Endometrial microvascular endothelial cells (primary cell): Measurements from ENCODE around the gene APP. TPM values are rescaled to one million over a fixed set of nuclear protein-coding genes. Genes with fewer than 3 reads are reported as not detected.

Source experiments
- in situ Hi-C: cut with HindIII; loops from 2 replicates; pipeline ENCODE4 v1.10.0; 2017; ENCODE audit warnings: low sequenced_read_pairs, low pct_unique_long_range_greater_than_20kb; ENCODE audit errors: inconsistent ontology term
- total RNA-seq: library from RNA; depleted of rRNA; stranded (reverse); fragments of >200 nt; gene quantifications from one replicate; pipeline ENCODE4 v1.2.3, GENCODE V29; 2015; ENCODE audit errors: inconsistent ontology term

Gene APP
- total RNA-seq, 1 donor from 2014 or later: 810 TPM

DNA sequence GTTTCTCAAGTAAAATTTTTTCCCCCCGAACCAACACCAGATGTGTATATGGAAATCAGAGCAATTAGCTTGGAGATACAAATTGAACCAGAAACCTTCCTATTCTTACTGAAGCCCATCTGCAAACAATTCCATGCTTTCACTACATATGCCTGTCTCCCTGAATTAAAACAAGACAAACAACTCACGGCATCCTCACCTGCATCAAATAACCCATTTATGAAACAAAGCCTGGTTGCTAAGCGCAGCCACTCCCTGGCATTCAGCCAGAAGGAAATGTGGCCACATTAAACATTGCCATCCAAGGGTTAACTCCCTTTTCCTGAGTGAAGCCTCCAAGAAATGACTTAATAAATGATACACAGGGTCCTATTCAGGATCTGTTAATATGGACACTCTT is 55.3 kb downstream of the APP start:
- in situ Hi-C loops: no loop called here

DNA sequence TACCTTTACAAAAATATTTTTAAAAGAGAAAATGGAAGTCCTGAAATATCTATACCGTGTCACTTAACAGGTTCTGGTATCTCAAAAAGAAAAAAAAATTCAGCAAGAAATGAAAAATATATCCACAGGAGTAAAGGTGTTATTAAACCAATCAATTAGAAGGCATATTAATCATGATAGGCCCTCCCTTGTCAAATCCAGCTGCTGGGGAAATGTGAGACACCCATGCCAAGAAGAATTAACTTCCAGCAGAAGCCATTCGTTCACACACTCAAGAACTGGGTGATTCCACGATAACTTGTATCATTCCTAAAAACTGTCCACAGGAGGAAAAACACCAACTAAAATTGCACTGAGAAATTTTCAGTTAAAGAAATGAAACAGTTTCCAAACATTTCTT is 57.6 kb downstream of the APP start:
- in situ Hi-C loops: no loop called here

DNA sequence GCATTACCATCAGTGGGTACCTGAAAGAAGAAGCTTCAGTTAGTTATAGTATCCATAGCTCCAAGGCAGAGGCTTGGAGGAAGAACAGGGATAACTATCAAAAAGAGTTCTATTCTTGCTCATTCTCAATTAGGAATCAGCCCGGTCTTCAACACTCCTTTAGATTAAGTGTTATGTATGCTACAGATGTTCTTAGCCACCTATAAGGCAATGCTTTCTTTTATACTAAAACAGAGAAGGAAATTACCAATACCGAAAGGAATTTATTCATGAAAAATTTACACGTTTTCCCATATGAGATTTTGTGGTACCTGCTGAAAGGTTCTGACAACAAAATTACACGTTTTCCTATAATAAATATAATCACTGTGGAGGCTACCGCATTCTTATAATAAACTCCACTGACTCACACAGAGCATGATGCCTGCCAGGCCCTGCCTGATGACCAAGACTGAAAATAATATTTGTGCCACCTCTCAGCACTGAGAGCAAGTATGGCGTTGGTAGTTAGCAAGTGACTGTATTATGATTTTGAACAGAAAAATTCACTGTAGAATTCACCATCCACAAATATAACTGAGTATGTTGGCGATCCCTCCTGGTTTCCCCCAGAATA is 58.3 kb downstream of the APP start:
- in situ Hi-C loops: no loop called here

DNA sequence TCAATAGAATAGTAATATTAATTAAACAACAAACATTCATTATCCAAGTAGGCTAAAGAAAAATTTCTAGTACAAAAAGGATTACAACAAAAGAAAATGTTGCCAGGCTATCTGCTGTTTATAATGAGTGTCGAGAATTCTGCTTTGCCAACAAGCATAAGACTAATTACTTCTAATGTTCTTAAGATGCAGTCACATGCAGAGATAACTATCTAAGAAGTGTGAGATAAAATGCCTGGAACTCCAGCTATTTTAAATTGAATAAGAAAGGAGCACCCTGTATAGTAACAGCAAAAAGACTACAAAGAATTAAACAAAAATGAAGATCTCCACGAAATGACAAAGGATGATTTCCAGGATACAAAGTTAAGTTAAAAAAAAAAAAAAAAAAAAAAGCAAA is 59.9 kb downstream of the APP start:
- in situ Hi-C loops: no loop called here

DNA sequence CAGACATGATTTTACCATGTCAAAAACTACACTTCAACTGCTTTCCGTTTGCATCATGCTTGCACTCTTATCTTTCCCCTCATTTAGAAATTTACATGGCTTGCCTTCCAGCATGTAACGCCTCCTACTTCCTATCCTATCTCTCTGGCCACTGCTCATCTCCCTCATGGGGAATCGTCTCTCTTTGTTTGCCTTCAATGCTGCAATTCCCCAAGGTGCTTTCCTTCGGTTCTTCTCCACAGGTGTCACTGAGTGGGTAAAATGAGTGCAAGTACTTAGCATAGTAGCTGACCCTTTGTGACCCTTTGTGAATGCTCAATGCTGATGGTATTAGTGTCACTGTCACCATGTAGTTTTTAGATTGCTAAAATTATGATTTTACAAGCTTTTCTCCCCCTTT is 63.1 kb downstream of the APP start:
- in situ Hi-C loops: no loop called here

DNA sequence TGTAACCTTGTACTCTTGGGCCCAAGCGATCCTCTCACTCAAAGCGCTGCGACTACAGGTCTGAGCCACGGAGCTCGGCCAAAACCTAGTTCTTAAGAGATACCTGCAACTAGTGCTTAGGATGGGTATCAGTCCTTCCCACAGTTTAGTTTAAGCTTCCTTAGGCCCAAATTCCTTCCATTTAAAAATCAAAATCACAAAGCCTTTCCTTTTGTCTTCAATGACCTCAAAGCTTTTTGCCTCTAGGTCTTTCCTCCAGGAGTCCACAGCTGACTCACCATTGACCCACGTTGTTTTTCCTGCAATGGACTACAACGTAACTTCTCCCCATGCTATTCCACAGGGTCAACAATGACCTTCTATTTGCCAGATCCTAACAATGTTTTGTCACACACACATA is 64.0 kb downstream of the APP start:
- in situ Hi-C loops: no loop called here

DNA sequence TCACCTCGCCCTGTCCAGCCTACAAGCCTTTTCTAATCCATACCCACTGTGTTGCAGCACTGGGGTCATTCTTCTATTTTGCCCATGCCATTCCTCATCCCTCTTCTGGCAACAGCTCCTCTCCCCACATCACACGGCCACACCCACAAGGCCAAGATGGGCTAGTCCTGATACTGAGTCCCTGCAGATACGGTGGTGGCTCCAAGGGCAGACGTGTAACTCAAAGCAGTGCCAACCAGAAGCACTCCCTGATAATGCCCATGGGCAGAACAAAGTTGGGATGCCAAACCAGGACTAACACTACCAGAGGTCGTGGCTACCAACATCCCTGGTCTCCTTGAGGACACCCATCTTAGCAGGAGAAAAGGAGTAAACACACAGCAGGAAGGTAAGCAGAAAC is 64.8 kb downstream of the APP start:
- in situ Hi-C loops: no loop called here

DNA sequence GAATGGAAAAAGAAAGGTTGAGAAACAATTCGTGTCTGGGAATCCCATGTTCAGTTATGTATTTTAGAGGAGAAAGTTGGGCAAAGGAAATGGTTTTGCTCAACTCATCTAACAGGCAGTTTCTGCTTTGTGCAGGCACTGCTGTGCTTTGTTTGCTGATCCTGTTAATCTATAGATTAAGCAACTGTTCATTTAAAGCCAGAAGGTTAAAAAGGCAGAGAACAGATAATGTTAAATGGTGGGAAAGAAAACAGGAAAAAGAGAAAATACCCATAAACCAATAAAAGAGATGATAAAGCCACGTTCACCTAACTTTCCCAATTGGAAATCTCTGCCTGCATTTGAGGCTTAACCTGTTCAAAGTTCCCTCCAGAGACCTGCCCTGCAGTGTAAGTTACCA is 70.0 kb downstream of the APP start:
- in situ Hi-C loops: no loop called here

DNA sequence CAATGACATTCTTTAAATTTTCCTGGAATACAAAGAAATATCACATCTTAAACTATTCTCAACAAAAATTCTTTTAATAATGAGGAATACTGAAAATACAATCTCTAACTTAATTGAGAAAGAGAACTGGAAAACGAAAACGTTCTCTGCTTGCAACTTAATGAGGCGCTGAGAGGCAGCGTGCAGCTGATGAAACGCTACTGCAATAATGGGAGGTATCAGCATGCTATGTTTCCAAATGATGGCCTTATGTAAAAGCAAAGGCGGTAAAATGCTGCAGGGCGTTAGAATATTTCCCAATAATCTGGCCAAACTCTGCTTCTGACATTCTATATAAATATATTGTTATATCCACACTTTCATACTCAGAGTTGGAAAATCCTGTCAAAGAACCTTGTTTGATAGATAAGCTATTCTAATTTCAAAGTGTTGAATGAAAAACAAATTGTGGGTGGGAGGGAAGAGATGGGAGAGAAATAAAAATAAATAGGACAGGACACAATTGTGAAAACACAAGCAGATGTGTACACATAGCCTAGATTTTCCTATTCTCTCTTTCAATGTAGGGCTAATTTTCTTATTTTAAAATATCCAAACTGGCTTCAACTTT is 70.9 kb downstream of the APP start:
- in situ Hi-C loops: no loop called here

DNA sequence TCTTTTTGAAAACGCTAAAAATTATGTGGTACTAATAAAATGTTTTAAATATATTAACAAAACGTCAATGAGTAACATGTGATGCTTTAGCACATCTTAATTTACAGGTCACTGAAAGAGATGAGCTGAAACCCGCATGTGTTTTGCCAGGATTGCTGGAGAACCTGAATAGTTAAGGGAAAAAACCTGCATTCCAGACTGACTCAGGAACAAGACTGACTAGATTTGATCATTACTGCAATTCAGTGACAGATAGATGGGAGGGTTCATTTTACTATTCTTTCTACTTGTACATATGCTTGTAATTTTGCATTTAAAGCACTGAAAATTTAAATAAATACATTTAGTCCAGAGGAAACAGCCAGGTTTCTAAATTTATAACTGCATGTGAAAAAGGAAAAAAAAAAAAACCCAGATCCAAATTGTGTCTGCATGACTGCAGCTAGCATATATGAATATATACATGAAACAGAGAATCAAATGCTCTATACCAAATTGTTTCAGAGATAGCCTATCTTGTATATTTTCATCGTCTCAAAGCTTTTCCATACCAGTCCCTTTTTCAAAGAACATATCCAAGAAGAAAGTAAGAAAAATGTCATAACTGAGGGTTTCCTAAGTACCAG is 71.7 kb downstream of the APP start:
- in situ Hi-C loops: no loop called here

DNA sequence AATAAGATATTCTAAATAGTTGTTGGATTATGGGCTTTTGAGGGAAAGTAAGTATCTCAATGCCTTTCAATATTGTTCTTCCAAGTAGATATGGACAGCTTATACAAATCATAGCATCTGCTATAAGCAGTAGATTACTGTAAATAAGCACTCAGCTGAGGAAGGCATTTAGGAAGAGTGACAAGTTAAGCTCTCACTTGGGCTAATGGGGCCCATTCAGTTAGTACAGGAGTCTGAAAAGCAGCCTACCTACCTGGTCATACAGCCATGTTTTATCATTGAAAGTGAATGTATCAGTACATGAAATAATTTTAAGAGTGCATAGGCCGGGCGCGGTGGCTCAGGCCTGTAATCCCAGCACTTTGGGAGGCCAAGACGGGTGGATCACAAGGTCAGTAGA is 73.1 kb downstream of the APP start:
- in situ Hi-C loops: no loop called here

DNA sequence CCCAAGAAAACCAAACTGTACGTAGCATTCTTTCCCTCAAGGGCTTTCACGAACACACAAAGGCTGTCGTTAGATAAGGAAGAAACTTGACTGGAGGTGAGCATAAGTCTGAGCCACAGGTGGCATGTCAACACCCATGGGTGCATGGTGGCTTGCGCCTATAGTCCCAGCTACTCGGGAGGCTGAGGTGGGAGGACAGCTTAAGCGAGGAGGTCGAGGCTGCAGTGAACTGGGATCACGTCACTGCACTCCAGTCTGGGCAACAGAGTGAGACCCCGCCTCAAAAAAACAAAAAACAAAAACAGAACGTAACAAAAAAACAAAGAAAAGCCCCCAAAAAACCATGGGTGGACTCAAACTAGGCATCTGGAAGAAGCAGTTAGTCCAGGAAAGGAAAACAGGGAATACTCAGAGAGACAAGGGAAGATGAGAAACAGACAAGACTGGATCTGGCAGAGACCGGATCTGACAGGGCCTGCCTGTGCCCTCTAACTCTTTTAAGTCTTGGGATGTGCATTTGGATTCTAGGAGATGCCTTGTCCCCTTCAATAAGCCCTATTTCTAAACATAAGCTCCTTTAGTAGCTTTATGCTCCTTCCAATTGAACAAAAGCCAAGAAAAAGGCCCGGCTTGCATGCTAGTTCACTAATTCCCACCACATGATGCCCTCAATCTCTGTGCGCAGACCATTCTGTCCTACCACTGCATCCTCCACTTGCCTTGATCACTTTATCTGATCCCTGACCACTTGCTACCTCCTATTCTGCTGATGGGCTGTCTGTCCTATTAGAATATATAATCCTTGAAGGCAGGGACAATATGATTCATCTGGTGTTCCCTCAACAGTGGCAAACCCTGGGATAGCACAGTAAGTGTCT is 73.8 kb downstream of the APP start:
- in situ Hi-C loops: no loop called here

DNA sequence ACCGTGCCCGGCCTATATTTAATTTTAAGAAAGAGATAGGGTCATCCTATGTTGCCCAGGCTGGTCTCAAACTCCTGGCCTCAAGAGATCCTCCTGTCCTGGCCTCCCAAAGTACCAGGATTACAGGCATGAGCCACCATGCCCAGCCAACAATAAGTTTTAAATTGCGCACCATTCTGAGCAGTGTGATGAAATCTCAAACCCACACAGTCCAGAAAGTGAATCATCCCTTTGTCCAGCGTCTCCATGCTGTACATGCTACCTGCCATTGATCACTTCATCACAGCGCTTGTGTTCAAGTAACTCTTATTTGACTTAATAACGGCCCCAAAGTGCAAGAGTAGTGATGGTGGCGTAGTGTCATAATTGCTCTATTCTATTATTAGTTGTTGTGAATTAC is 75.4 kb downstream of the APP start:
- in situ Hi-C loops: no loop called here

DNA sequence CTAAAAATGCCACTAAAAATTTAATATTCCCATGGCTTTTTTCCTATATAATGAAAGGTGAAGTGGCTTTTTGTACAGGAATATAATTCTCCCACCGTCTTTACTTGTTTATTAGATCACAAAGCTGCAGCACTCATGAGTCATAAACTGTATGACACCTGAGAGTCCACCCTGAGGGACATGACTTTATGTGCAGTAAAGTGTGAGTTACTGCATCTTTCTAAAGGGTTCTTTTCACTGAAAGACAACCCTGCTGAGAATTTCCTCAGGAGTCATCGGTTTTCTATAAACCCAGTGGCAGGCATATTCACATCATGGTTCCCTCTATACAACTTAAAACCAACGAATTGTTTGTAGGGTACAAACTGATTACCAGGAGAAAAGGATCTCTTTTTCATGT is 77.4 kb downstream of the APP start:
- in situ Hi-C loops: no loop called here

DNA sequence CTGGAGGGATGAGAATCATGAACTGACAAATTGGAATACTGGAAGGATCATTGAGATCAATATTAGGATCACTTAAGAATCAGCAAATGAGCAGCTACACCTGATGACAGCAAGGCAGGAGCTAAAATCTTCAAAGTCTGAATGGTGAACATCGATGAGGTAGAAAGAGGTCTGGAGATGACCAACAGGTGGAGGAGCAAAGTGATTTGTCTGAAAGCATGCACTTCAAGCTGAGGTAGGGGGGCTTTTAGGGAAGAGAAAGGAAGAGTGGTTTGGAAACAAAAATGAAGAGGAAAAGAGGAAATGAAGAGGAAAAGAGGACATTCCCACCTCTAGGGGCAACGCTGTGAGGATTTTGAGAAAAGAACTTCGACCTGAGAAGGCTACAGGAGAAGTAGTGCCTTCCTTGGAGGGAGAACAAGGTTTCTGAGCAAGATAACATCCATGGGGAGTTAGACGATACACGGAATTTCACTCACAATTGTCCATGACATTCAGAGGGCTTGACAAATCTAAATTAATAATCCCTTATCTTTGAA is 79.0 kb downstream of the APP start:
- in situ Hi-C loops: no loop called here

DNA sequence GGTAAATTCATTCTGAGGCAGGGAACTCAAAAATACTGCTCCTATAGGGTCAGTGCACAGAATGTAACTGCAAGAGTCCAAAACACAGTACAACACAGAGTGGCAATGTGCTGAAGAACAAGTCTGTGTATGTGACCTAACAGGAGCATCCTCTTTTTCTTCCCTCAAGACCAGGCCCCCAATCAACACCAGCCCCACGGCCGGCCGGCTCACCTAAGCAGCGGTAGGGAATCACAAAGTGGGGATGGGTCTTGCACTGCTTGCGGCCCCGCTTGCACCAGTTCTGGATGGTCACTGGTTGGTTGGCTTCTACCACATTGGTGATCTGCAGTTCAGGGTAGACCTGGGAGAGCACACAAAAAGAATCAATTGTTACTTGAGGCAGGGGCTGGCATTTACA is 80.8 kb downstream of the APP start:
- in situ Hi-C loops: no loop called here

DNA sequence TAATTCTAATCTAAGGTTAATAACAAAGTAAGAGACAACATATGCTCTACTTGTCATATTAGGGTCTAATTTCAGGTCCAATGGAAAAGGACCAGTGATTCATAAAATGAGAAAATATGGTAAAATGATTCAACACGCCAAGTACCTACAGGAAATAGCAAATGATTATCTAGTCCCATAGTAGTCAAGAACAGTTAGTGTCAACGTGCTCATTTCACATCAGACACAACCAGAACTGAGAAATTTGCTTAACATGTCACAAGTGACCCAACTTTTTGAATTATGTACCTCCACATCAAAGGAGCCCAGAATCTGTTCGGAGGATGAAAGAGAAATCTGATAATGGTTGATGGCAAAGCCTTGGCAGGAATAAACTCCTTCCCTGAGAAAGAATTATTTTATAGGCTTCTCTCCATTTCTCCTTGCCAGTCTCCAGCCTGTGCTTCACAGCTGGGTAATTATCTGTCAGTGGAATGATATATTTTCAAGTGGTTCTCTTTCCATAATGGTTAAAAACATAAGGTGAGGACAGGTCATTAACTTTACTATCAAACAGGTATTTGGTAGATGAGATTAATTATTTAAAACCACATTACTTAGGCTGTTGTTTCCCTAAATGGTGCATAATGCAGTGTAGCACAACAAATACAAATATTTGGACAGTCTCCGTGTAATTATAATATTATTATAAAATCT is 83.2 kb downstream of the APP start:
- in situ Hi-C loops: no loop called here

DNA sequence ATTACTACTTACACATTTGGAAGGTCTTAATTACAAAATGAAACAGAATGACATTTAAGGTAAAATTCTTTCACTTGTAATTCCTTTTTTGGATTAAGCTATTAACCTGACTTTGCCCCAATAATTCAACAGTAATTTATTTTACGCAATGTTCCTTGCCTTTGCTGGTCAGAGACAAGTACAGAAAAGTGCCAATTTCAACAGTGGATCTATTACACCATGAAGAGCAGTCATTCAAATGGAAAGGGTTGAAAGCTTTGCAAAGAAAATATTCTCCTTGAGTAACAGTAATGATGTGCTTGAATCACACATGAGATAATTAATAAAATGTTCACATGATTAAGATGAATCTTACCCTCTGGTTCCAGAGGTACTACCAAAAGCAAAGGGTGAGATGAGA is 84.7 kb downstream of the APP start:
- in situ Hi-C loops: no loop called here

DNA sequence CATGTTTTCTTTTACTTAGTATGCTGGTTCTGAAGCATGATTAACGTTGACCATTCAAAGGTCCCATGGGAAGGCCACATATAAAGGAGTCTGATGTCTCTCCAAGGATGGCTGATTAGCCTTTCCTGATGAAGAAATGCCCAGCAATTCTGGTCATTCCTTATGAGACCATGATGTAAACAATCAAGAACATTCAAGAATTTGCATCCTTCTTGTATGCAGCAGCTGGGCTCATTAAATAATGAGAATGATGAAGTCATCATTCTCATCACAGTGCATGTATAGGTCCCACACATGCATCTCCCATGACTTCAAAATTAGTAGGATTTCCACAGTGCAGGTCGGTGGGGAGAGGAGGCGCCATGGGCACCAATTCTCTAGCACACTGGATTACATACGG is 85.4 kb downstream of the APP start:
- in situ Hi-C loops: no loop called here
